IMR-90 (cell line): Measurements from ENCODE around the gene ZNF286A. TPM values are rescaled to one million over a fixed set of nuclear protein-coding genes. Genes with fewer than 3 reads are reported as not detected.

Source experiments
- ATAC-seq: fragments of 200-7000 bp; cut with Tn5 transposase; 2 replicates; pipeline ENCODE4 v1.9.1; 2020; ENCODE audit warnings: low read depth, mild to moderate bottlenecking, moderate library complexity
- BruUV-seq: library from RNA; stranded (reverse); fragments of 400-500 nt; replicated peaks from 2 replicates; lab custom pipeline; 2021; lab: Mats Ljungman, UMichigan
- CTCF ChIA-PET: fragments of 300-600 bp; formaldehyde crosslinking; extraction: SDS; loops from one replicate; lab custom pipeline; 2021; ENCODE audit warnings: antibody characterized with exemption; lab: Yijun Ruan, JAX
- POLR2A ChIA-PET: fragments of 300-600 bp; sonication (Branson Sonifier 250); formaldehyde crosslinking; loops from one replicate; lab custom pipeline; 2022; ENCODE audit warnings: antibody characterized with exemption; ENCODE audit not compliant: unreplicated experiment; lab: Charles Lee
- DNase-seq: peaks from one replicate; pipeline ENCODE4 v3.0.0; 2013
- H2AFZ ChIP-seq: replicated peaks from 2 replicates; pipeline ENCODE3; 2013; ENCODE audit warnings: low read length, mild to moderate bottlenecking; ENCODE audit not compliant: poor library complexity
- H2AK5ac ChIP-seq: 2 replicates; pipeline ENCODE4 v1.6.1; 2013; ENCODE audit warnings: low read depth, low read length, inconsistent platforms
- H2AK9ac ChIP-seq: replicated peaks from 2 replicates; pipeline ENCODE3; 2013; ENCODE audit warnings: mild to moderate bottlenecking, low read depth, low read length, moderate library complexity; ENCODE audit not compliant: poor library complexity
- H2BK120ac ChIP-seq: 2 replicates; pipeline ENCODE4 v1.6.1; 2013; ENCODE audit warnings: low read depth, low read length, inconsistent platforms
- H2BK15ac ChIP-seq: 3 replicates; pipeline ENCODE4 v1.6.1; 2013; ENCODE audit warnings: low read depth, low read length, inconsistent platforms
- H2BK20ac ChIP-seq: 2 replicates; pipeline ENCODE4 v1.6.1; 2013; ENCODE audit warnings: low read depth, mild to moderate bottlenecking, inconsistent platforms, low read length, moderate library complexity
- H2BK5ac ChIP-seq: 2 replicates; pipeline ENCODE4 v1.6.1; 2013; ENCODE audit warnings: mild to moderate bottlenecking, low read depth, low read length, inconsistent platforms; ENCODE audit not compliant: poor library complexity, severe bottlenecking
- H3K14ac ChIP-seq: replicated peaks from 2 replicates; pipeline ENCODE4 v1.6.1; 2013; ENCODE audit warnings: low read depth, low read length, inconsistent platforms
- H3K18ac ChIP-seq: 2 replicates; pipeline ENCODE4 v1.6.1; 2013; ENCODE audit warnings: low read depth, low read length, control low read depth
- H3K23ac ChIP-seq: 2 replicates; pipeline ENCODE4 v1.6.1; 2013; ENCODE audit warnings: low read depth, low read length, inconsistent platforms
- H3K27ac ChIP-seq: 2 replicates; pipeline ENCODE4 v1.5.1; 2013; ENCODE audit warnings: mild to moderate bottlenecking, control low read depth, low read length; ENCODE audit not compliant: insufficient read depth
- H3K27me3 ChIP-seq: 2 replicates; pipeline ENCODE4 v1.6.1; 2013; ENCODE audit warnings: low read length; ENCODE audit not compliant: control insufficient read depth, insufficient read depth
- H3K36me3 ChIP-seq: 2 replicates; pipeline ENCODE4 v1.6.1; 2013; ENCODE audit warnings: low read length, mixed read lengths; ENCODE audit not compliant: control insufficient read depth, insufficient read depth
- H3K4ac ChIP-seq: 2 replicates; pipeline ENCODE4 v1.6.1; 2013; ENCODE audit warnings: low read depth, low read length, inconsistent platforms
- H3K4me1 ChIP-seq: 2 replicates; pipeline ENCODE4 v1.6.1; 2013; ENCODE audit warnings: low read length, mixed read lengths; ENCODE audit not compliant: control insufficient read depth, insufficient read depth
- H3K4me2 ChIP-seq: 2 replicates; pipeline ENCODE4 v1.6.1; 2013; ENCODE audit warnings: low read depth, mild to moderate bottlenecking, control low read depth, low read length, moderate library complexity
- H3K4me3 ChIP-seq: 2 replicates; pipeline ENCODE4 v1.5.1; 2013; ENCODE audit warnings: low read depth, mild to moderate bottlenecking, control low read depth, low read length, moderate library complexity; ENCODE audit not compliant: insufficient read depth
- H3K56ac ChIP-seq: 2 replicates; pipeline ENCODE4 v1.6.1; 2013; ENCODE audit warnings: low read length, inconsistent platforms; ENCODE audit not compliant: insufficient read depth; ENCODE audit errors: extremely low read depth
- H3K79me1 ChIP-seq, 2 experiments: 2 replicates each; pipeline ENCODE4 v1.6.1; 2013; ENCODE audit warnings: low read length in 2 of 2, inconsistent platforms in 1 of 2, low read depth in 1 of 2
- H3K9ac ChIP-seq: 2 replicates; pipeline ENCODE4 v1.6.1; 2013; ENCODE audit warnings: low read depth, low read length, control low read depth
- H3K9me1 ChIP-seq: 2 replicates; pipeline ENCODE4 v1.6.1; 2013; ENCODE audit warnings: low read length, inconsistent platforms; ENCODE audit not compliant: insufficient read depth
- H3K9me3 ChIP-seq: 2 replicates; pipeline ENCODE4 v1.6.1; 2013; ENCODE audit warnings: low read length; ENCODE audit not compliant: control insufficient read depth, insufficient read depth
- H4K20me1 ChIP-seq: 2 replicates; pipeline ENCODE4 v1.6.1; 2013; ENCODE audit warnings: low read length, inconsistent platforms; ENCODE audit not compliant: insufficient read depth
- H4K5ac ChIP-seq: 2 replicates; pipeline ENCODE4 v1.6.1; 2013; ENCODE audit warnings: mild to moderate bottlenecking, low read depth, low read length, control low read depth
- H4K8ac ChIP-seq, 2 experiments: 2 replicates each; pipeline ENCODE4 v1.6.1; 2013; ENCODE audit warnings: low read depth in 2 of 2, low read length in 2 of 2, control low read depth in 1 of 2, inconsistent platforms in 1 of 2
- H4K91ac ChIP-seq: 2 replicates; pipeline ENCODE4 v1.6.1; 2013; ENCODE audit warnings: low read depth, low read length, inconsistent platforms; ENCODE audit not compliant: insufficient read depth
- ELK1 ChIP-seq: fragments of 150-350 bp; IDR thresholded peaks from 2 replicates; pipeline ENCODE4 v1.6.1; 2016; ENCODE audit warnings: low read depth, mild to moderate bottlenecking, low read length, moderate library complexity, borderline replicate concordance
- FOS ChIP-seq: fragments of 150-350 bp; IDR thresholded peaks from 2 replicates; pipeline ENCODE4 v1.6.1; 2016; ENCODE audit warnings: low read depth, low read length
- NFE2L2 ChIP-seq: fragments of 150-350 bp; IDR thresholded peaks from 2 replicates; pipeline ENCODE4 v1.6.1; 2016; ENCODE audit warnings: low read depth, mild to moderate bottlenecking, low read length
- POLR2A ChIP-seq: IDR thresholded peaks from 2 replicates; pipeline ENCODE4 v1.6.1; 2012; ENCODE audit warnings: mild to moderate bottlenecking, low read depth, low read length
- WGBS, 2 experiments: methylation state at CpG; one replicate each; pipeline versions ENCODE4 v1.1.5 to v1.1.7; 2013; ENCODE audit warnings: missing lambda C conversion rate in 2 of 2; ENCODE audit not compliant: insufficient read length in 1 of 2; ENCODE audit errors: extremely low coverage in 2 of 2; 5-methylcytosine and 5-hydroxymethylcytosine counted together
- dilution Hi-C: fragments of 300-500 bp; cut with HindIII; formaldehyde crosslinking; loops from one replicate; pipeline ENCODE4 v1.14.3; 2018; ENCODE audit warnings: low sequenced_read_pairs; ENCODE audit not compliant: unreplicated experiment
- in situ Hi-C: fragments of 300-500 bp; cut with MboI; formaldehyde crosslinking; loops from 3 replicates; pipeline ENCODE4 v1.14.3; 2019; ENCODE audit warnings: low sequenced_read_pairs, inconsistent platforms, mixed read lengths
- intact Hi-C: fragments of 100-400 bp; cut with micrococcal nuclease; formaldehyde crosslinking; loops from 2 replicates; pipeline ENCODE4 v1.10.0; 2022
- polyA plus RNA-seq, 3 experiments: library from polyadenylated mRNA; depleted of rRNA; stranded (reverse); fragments of >200 nt; gene quantifications; 2 replicates each; pipeline ENCODE4 v1.2.3, GENCODE V29; 2012; ENCODE audit warnings: low replicate concordance in 1 of 3
- total RNA-seq: library from RNA; depleted of rRNA; stranded (reverse); fragments of >200 nt; gene quantifications from 2 replicates; pipeline ENCODE4 v1.2.3, GENCODE V29; 2012

ZNF286A gene
- total and polyA plus RNA-seq, 2 of the 4 experiments (the other 2 are of a cell fraction), result 19.8 to 37.6 TPM

GRCh38 chr17:15660077-15660476, 39.5 kb upstream of the ZNF286A start:
- H3K27me3 ChIP-seq, result no peaks in the 10 kb centered on the region
- no peak overlapping the region for H4K8ac ChIP-seq
- H4K91ac ChIP-seq, result no peak overlapping the region
- dilution Hi-C loops, result no loop called here
- ATAC-seq (no peak), DNase-seq (no peak)
- in situ Hi-C loops, result loop anchor here (25.0 kb wide), 1 partner anchor 398 kb away; the partner anchor contains the start of gene PMP22
- no peak overlapping the region for H3K56ac ChIP-seq
- no peaks in the 10 kb centered on the region for H3K79me1 ChIP-seq
- H3K23ac ChIP-seq, result no peak overlapping the region
- no peak overlapping the region for H3K27ac ChIP-seq
- H4K5ac ChIP-seq, result no peak overlapping the region
- H2BK20ac ChIP-seq, result no peak overlapping the region
- no peak overlapping the region for H2BK120ac ChIP-seq
- no TSS peak for BruUV-seq
- ChIA-PET CTCF (no interaction called here), POLR2A (no interaction called here)
- H2AK9ac ChIP-seq, result no peak overlapping the region
- H3K9ac ChIP-seq, result no peak overlapping the region
- H3K36me3 ChIP-seq, result peaks cover 4% of the 10 kb centered on the region
- no peak overlapping the region for H2BK15ac ChIP-seq
- H3K4ac ChIP-seq, result no peak overlapping the region
- no peak overlapping the region for H2BK5ac ChIP-seq
- TF ChIP-seq NFE2L2, result no peak
- no peak for TF ChIP-seq ELK1
- no peak for TF ChIP-seq POLR2A
- TF ChIP-seq FOS, result no peak
- intact Hi-C loops, result no loop called here
- H3K4me2 ChIP-seq, result no peak overlapping the region
- H3K9me3 ChIP-seq, result no peaks in the 10 kb centered on the region
- peaks cover 5% of the 10 kb centered on the region for H3K4me1 ChIP-seq
- no peak overlapping the region for H2AK5ac ChIP-seq
- no peak overlapping the region for H2AFZ ChIP-seq
- 60% methylated on average over 1 of the region's 3 CpGs; no CpG with 5 or more reads in 1 of the 2 experiments for WGBS, 2 experiments
- H3K18ac ChIP-seq, result no peak overlapping the region
- no peaks in the 10 kb centered on the region for H4K20me1 ChIP-seq
- no peak overlapping the region for H3K14ac ChIP-seq
- no peak overlapping the region for H3K4me3 ChIP-seq
- H3K9me1 ChIP-seq, result no peaks in the 10 kb centered on the region; the same call in 1 of the 2 replicates
